ENCODE data around the gene ELP1. TPM values are rescaled to one million over a fixed set of nuclear protein-coding genes. Genes with fewer than 3 reads are reported as not detected.

Gene ELP1
- polyA plus RNA-seq (30.5 to 49.6 TPM (median 43.6 TPM) in 3 replicates), polyA minus RNA-seq (24.9 to 68.7 TPM (median 62.0 TPM) in 3 replicates)
- 28.0 TPM for polyA plus RNA-seq (2011; ENCODE audit: low read depth)
- 23.6 and 39.3 TPM in 2 replicates for polyA plus RNA-seq (2011; cell fraction: cytosol; rRNA removed)
- polyA plus RNA-seq (2011; cell fraction: nucleus; rRNA removed): 93.0 and 101 TPM in 2 replicates
- polyA plus RNA-seq (2012; ENCODE audit: low replicate concordance): 14.8 and 38.0 TPM in 2 replicates
- polyA minus RNA-seq (2011; cell fraction: cytosol; rRNA and poly(A)+ RNA removed): 21.3 TPM
- 37.5 and 68.4 TPM in 2 replicates for polyA minus RNA-seq (2011; cell fraction: nucleus; rRNA and poly(A)+ RNA removed)

GRCh38 chr9:108933718-108934322 lies at the start of gene ELP1:
Gene ELP1 (minus strand): TSS chr9:108934124. CDS start chr9:108931146, 2,978 bp downstream.
- no peaks in the 10 kb centered on the region for H4K20me1 ChIP-seq (ENCODE audit: control insufficient read depth, extremely low read depth, insufficient read depth, low read length)
- H3K79me2 ChIP-seq (ENCODE audit: control insufficient read depth, insufficient read depth, low read length): peaks cover 37% of the 10 kb centered on the region
- dilution Hi-C loops (cut with MboI; ENCODE audit: extremely low pct_ligation_motif_present, low sequenced_read_pairs): no loop called here

GRCh38 chr9:108980893-108981292 lies 47.0 kb upstream of the ELP1 start:
- H3K4me3 ChIP-seq (ENCODE audit: control insufficient read depth in 2 of 3, extremely low read depth in 1 of 3, insufficient read depth in 2 of 3, low read depth in 1 of 3, low read length in 3 of 3): no peak overlapping the region
- peaks cover 2% of the 10 kb centered on the region for H3K9me1 ChIP-seq (ENCODE audit: control insufficient read depth, extremely low read depth, insufficient read depth, low read length)
- no peak overlapping the region for H3K9ac ChIP-seq (ENCODE audit: control insufficient read depth, extremely low read depth, insufficient read depth, low read length)
- no peaks in the 10 kb centered on the region for H4K20me1 ChIP-seq (ENCODE audit: control insufficient read depth, extremely low read depth, insufficient read depth, low read length)
- H3K4me1 ChIP-seq (ENCODE audit: control insufficient read depth, extremely low read depth, insufficient read depth, low read length): peaks cover 13% of the 10 kb centered on the region
- no peak overlapping the region for H3K4me2 ChIP-seq (ENCODE audit: control insufficient read depth, extremely low read depth, insufficient read depth, low read depth, low read length)
- dilution Hi-C loops (cut with MboI; ENCODE audit: extremely low pct_ligation_motif_present, low sequenced_read_pairs): no loop called here
- no peaks in the 10 kb centered on the region for H3K27me3 ChIP-seq (ENCODE audit: control insufficient read depth, extremely low read depth, insufficient read depth, low read length)
- FAIRE-seq (no peak), DNase-seq (ENCODE audit: low read depth, low spot score) (no peak)
- H2AFZ ChIP-seq (ENCODE audit: control insufficient read depth, low read length): no peak overlapping the region
- H3K27ac ChIP-seq (ENCODE audit: control insufficient read depth, insufficient read depth, low read length): no peak overlapping the region
- peaks cover 4% of the 10 kb centered on the region for H3K79me2 ChIP-seq (ENCODE audit: control insufficient read depth, insufficient read depth, low read length)
- H3K36me3 ChIP-seq (ENCODE audit: control insufficient read depth in 2 of 2, extremely low read depth in 1 of 2, insufficient read depth in 2 of 2, low read length in 2 of 2): peaks cover 4 to 26% of the 10 kb centered on the region in 2 experiments
- TF ChIP-seq CTCF (optimal IDR thresholded peaks at IDR 0.05 in 1 of 3, IDR thresholded peaks at IDR 0.05 in 1 of 3, conservative IDR thresholded peaks at IDR 0.05 in 1 of 3; ENCODE audit: extremely low read depth in 1 of 3, insufficient read depth in 2 of 3, low read length in 3 of 3): no peak
- H3K9me3 ChIP-seq (ENCODE audit: control insufficient read depth, low read depth, low read length): no peaks in the 10 kb centered on the region

More at GRCh38 chr9:108933718-108934322, at the start of gene ELP1:
- peak within 1 kb of the TSS; percentile 92 for H3K9ac ChIP-seq (ENCODE audit: control insufficient read depth, extremely low read depth, insufficient read depth, low read length)
- peak within 1 kb of the TSS; percentile 82 for H3K27ac ChIP-seq (ENCODE audit: control insufficient read depth, insufficient read depth, low read length)
- H3K4me2 ChIP-seq (ENCODE audit: control insufficient read depth, extremely low read depth, insufficient read depth, low read depth, low read length): peak within 1 kb of the TSS; percentile 80
- peaks cover 14% of the 10 kb centered on the region for H3K4me1 ChIP-seq (ENCODE audit: control insufficient read depth, extremely low read depth, insufficient read depth, low read length)
- H2AFZ ChIP-seq (ENCODE audit: control insufficient read depth, low read length): peak within 1 kb of the TSS; percentile 94
- H3K27me3 ChIP-seq (ENCODE audit: control insufficient read depth, extremely low read depth, insufficient read depth, low read length): no peaks in the 10 kb centered on the region
- DNase-seq (ENCODE audit: low read depth, low spot score) (peak; percentile 52), FAIRE-seq (no peak)
- peak within 1 kb of the TSS; percentile 64 to 98 (median 96) for H3K4me3 ChIP-seq (ENCODE audit: control insufficient read depth in 2 of 3, extremely low read depth in 1 of 3, insufficient read depth in 2 of 3, low read depth in 1 of 3, low read length in 3 of 3)
- peak; percentile 23 to 52 (median 33) for TF ChIP-seq CTCF (optimal IDR thresholded peaks at IDR 0.05 in 1 of 3, IDR thresholded peaks at IDR 0.05 in 1 of 3, conservative IDR thresholded peaks at IDR 0.05 in 1 of 3; ENCODE audit: extremely low read depth in 1 of 3, insufficient read depth in 2 of 3, low read length in 3 of 3)
- no peak for TF ChIP-seq EZH2 (IDR thresholded peaks at IDR 0.05; ENCODE audit: low read length)
- peaks cover 7 to 11% of the 10 kb centered on the region in 2 experiments for H3K36me3 ChIP-seq (ENCODE audit: control insufficient read depth in 2 of 2, extremely low read depth in 1 of 2, insufficient read depth in 2 of 2, low read length in 2 of 2)
- no peaks in the 10 kb centered on the region for H3K9me1 ChIP-seq (ENCODE audit: control insufficient read depth, extremely low read depth, insufficient read depth, low read length)
- H3K9me3 ChIP-seq (ENCODE audit: control insufficient read depth, low read depth, low read length): no peaks in the 10 kb centered on the region
